Fibroblast of mammary gland (primary cell): ENCODE results near the gene MED27.
A peak's percentile ranks its signal among the peaks of the same experiment; 100 is the strongest.

Experiments
- DNase-seq: peaks from one replicate; pipeline ENCODE4 v3.0.0-alpha.2; 2010; ENCODE audit warnings: low read depth
- H3K4me3 ChIP-seq: 2 replicates; pipeline ENCODE4 v1.5.1; 2011; ENCODE audit warnings: low read depth, mild to moderate bottlenecking, low read length, moderate library complexity; ENCODE audit not compliant: control insufficient read depth
- TF ChIP-seq, protein P1 (sequence below): conservative IDR thresholded peaks from 2 replicates; pipeline ENCODE4 v1.5.1; 2011; ENCODE audit warnings: low read depth, low read length, inconsistent platforms; ENCODE audit not compliant: control insufficient read depth, insufficient read depth

Gene MED27

DNA sequence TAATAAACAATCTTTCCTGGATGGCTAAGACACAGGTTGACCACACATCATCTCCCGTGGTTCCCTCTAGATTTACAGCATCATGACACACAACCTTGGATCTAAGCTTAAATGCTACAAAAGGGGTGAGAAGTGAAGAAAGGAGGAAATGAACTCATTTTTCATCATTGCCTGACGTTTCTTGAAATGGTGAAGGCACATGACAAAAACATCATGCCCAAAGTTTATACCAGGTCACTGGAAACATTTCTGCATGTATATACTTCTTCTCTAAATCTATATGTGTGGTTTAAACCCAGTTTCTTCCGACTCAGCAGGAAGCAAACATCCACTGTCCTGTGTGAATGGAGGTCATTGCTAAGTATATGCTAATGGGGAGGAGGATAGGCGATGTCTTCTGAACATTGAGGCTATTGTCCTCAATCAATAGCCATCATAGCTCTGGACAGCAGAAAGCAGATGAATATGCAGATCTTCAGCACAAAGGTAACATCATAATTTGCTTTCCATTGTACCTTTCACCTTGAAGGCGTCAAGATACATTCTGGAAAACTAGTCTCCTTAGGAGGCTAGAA is 137.4 kb downstream of the MED27 start:
- DNase-seq, result peak; percentile 40
- no peak overlapping the region for H3K4me3 ChIP-seq
- TF ChIP-seq, protein P1, sequence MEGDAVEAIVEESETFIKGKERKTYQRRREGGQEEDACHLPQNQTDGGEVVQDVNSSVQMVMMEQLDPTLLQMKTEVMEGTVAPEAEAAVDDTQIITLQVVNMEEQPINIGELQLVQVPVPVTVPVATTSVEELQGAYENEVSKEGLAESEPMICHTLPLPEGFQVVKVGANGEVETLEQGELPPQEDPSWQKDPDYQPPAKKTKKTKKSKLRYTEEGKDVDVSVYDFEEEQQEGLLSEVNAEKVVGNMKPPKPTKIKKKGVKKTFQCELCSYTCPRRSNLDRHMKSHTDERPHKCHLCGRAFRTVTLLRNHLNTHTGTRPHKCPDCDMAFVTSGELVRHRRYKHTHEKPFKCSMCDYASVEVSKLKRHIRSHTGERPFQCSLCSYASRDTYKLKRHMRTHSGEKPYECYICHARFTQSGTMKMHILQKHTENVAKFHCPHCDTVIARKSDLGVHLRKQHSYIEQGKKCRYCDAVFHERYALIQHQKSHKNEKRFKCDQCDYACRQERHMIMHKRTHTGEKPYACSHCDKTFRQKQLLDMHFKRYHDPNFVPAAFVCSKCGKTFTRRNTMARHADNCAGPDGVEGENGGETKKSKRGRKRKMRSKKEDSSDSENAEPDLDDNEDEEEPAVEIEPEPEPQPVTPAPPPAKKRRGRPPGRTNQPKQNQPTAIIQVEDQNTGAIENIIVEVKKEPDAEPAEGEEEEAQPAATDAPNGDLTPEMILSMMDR, result no peak

DNA sequence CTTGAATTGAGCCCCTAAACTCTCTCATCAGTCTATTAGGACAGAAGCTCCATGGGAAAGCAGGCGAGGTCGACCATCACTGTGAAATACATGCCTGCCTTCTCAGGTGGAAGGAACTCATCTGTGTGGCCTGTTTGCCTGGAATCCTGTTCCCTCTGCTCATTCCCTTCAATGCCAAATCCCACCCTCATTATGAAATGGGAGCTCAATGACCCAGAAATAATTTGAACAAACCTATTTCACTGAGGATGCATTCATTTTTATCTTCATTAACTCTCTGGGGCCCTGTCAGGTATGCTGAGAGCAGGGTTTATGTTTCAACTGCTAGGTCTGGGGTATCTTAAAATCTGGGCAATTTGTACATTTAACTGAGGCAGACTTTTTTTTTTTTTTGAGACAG is 142.2 kb downstream of the MED27 start:
- no peak overlapping the region for H3K4me3 ChIP-seq
- TF ChIP-seq, protein P1, result no peak
- no peak for DNase-seq

DNA sequence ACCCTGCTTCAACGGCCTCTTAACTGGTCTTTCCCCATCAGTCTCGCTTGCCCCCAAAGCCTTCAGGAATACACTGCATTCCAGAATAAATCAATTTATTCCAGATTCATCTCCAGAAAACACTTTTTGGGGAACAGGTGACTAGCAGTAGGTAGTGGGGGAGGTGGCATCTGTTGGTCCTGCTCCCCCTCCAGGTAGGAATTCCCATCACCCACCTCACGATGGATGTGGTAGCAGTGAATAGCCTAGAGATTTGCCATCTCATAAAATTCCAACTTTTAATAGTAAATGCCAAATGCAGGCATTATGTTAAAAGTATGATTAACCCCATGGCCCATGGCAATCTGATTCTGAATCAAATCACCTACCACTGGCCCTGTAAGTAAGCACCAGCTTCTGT is 142.7 kb downstream of the MED27 start:
- TF ChIP-seq, protein P1, result no peak
- H3K4me3 ChIP-seq, result no peak overlapping the region
- DNase-seq, result no peak

DNA sequence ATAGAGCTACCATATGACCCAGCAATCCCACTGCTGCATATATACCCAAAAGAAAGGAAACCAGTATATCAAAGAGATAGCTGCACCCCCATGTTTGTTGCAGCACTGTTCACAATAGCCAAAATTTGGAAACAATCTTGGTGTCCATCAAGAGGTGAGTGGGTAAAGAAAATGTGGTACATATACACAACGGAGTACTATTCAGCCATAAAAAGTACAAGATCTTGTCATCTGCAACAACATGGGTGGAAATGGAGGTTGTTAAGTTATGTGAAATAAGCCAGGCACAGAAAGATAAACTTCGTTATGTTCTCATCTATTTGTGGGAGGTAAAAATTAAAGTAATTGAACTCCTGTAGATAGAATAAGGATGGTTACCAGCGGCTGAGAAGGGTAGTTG is 145.0 kb downstream of the MED27 start:
- H3K4me3 ChIP-seq, result no peak overlapping the region
- no peak for DNase-seq
- TF ChIP-seq, protein P1, result no peak

DNA sequence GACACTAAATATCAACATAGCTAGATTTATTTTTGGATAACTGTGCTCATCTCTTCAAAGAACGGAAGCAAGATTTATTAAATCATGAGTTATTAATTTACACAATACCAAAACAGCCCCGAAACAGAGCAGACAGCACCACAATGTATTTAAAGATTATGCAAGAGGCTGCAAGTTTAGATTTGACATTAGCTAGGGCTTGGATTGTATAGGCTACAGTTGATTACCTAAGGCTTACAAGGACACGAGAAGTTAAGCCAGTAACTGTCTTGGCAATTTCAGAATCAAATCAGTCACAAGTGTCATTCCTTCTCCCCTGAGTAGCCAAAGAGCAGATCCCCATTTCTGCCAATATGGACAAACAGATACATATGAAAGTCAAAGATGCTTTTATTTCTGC is 152.6 kb downstream of the MED27 start:
- TF ChIP-seq, protein P1, result no peak
- DNase-seq, result no peak
- H3K4me3 ChIP-seq, result no peak overlapping the region

DNA sequence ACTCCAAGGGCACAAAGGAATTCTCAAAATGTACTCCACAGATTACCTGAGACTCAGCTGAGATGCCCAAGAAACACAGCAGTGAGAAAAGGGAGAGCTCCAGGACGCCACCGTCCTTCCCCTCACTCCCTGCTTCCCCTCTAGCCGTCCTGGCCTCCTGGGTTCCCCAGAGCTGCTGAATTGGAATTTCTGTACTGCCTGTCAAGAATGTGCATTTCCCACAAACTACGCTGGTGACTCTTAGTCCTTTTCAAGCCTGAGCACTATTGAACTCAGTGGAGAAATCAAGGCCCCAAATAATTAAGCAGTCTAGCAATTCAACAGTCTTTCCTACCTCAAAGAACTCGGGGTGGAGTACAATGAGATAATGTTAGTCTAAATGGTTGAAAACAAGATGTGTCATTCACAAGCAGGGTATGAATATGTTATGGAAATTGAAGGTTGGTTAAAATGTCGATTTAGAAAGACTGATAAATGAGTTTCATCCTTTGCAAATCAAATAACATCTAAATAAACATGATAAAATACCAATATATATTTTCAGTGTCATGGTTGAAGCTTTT is 153.2 kb downstream of the MED27 start:
- no peak for DNase-seq
- TF ChIP-seq, protein P1, result no peak
- no peak overlapping the region for H3K4me3 ChIP-seq
